CD14-positive monocyte (primary cell): ENCODE data around the gene PTTG1IP. TPM values are rescaled to one million over a fixed set of nuclear protein-coding genes. Genes with fewer than 3 reads are reported as not detected.

Experiments used
- DNase-seq, 3 donors: peaks; one replicate each; pipeline ENCODE4 v3.0.0-alpha.2; 2011 to 2022
- H2AFZ ChIP-seq: 2 replicates; pipeline ENCODE4 v1.6.0; 2012; ENCODE audit warnings: mild to moderate bottlenecking, low read depth, low read length, inconsistent platforms; ENCODE audit not compliant: insufficient read depth, poor library complexity, severe bottlenecking
- H3K27ac ChIP-seq, 2 donors: 1 replicate in 1 of 2; 2 replicates in 1 of 2; pipeline ENCODE4 v1.5.1; 2012 to 2013; ENCODE audit warnings: low read length in 2 of 2, control low read depth in 1 of 2, inconsistent platforms in 1 of 2, low read depth in 1 of 2, mild to moderate bottlenecking in 1 of 2
- H3K27me3 ChIP-seq, 2 donors: one replicate each; pipeline versions ENCODE4 v1.6.0 to v1.6.1; 2011 to 2013; ENCODE audit warnings: low read length in 2 of 2; ENCODE audit not compliant: control insufficient read depth in 2 of 2, insufficient read depth in 2 of 2
- H3K36me3 ChIP-seq, 2 donors: replicated peaks in 1 of 2; 1 replicate in 1 of 2; 2 replicates in 1 of 2; pipeline versions ENCODE4 v1.5.1 to v1.6.1; 2012 to 2013; ENCODE audit warnings: low read length in 2 of 2, control low read depth in 1 of 2, inconsistent platforms in 1 of 2, mild to moderate bottlenecking in 1 of 2; ENCODE audit not compliant: insufficient read depth in 2 of 2, control insufficient read depth in 1 of 2
- H3K4me1 ChIP-seq, 2 donors: 1 replicate in 1 of 2; 2 replicates in 1 of 2; pipeline versions ENCODE4 v1.5.1 to v1.6.1; 2012 to 2013; ENCODE audit warnings: low read length in 2 of 2, control low read depth in 1 of 2, inconsistent platforms in 1 of 2, mild to moderate bottlenecking in 1 of 2, moderate library complexity in 1 of 2; ENCODE audit not compliant: insufficient read depth in 2 of 2, control insufficient read depth in 1 of 2
- H3K4me2 ChIP-seq: replicated peaks from 2 replicates; pipeline ENCODE3; 2012; ENCODE audit warnings: low read length, moderate library complexity, mild to moderate bottlenecking; ENCODE audit not compliant: poor library complexity, severe bottlenecking; ENCODE audit errors: extremely low read depth
- H3K4me3 ChIP-seq, 3 experiments: fragments of 200-600 bp in 1 of 3; sonication (generic) in 1 of 3; replicated peaks in 1 of 3; 1 replicate in 2 of 3; 2 replicates in 1 of 3; pipeline ENCODE4 v1.5.1; 2011 to 2013; ENCODE audit warnings: low read length in 3 of 3, mild to moderate bottlenecking in 3 of 3, control low read depth in 2 of 3, low read depth in 2 of 3, inconsistent platforms in 1 of 3, moderate library complexity in 1 of 3
- H3K79me2 ChIP-seq: 2 replicates; pipeline ENCODE4 v1.6.0; 2012; ENCODE audit warnings: mild to moderate bottlenecking, control low read depth, inconsistent platforms, low read length, moderate library complexity; ENCODE audit not compliant: insufficient read depth
- H3K9ac ChIP-seq: 2 replicates; pipeline ENCODE4 v1.6.0; 2017; ENCODE audit warnings: low read length, mild to moderate bottlenecking; ENCODE audit not compliant: insufficient read depth, poor library complexity, severe bottlenecking
- H3K9me3 ChIP-seq, 2 donors: replicated peaks in 1 of 2; 1 replicate in 1 of 2; 2 replicates in 1 of 2; pipeline versions ENCODE4 v1.5.1 to v1.6.1; 2012 to 2013; ENCODE audit warnings: low read length in 2 of 2, control low read depth in 1 of 2; ENCODE audit not compliant: control insufficient read depth in 1 of 2, insufficient read depth in 1 of 2
- H4K20me1 ChIP-seq: 2 replicates; pipeline ENCODE4 v1.6.0; 2012; ENCODE audit warnings: mild to moderate bottlenecking, low read length, control low read depth, moderate library complexity; ENCODE audit not compliant: insufficient read depth
- H3K27ac Mint-ChIP-seq, 7 donors: one replicate each; pipeline ENCODE4 v1.8.0; 2020; ENCODE audit warnings: mild to moderate bottlenecking in 7 of 7, mixed read lengths in 7 of 7, moderate library complexity in 6 of 7, inconsistent platforms in 2 of 7
- H3K27me3 Mint-ChIP-seq, 3 donors: one replicate each; pipeline ENCODE4 v1.8.0; 2021 to 2022; ENCODE audit warnings: low read depth in 3 of 3, mild to moderate bottlenecking in 3 of 3, mixed read lengths in 3 of 3, moderate library complexity in 3 of 3, inconsistent platforms in 1 of 3
- H3K36me3 Mint-ChIP-seq, 2 donors: one replicate each; pipeline ENCODE4 v1.8.0; 2020; ENCODE audit warnings: mixed read lengths in 2 of 2, inconsistent platforms in 1 of 2, mild to moderate bottlenecking in 1 of 2
- H3K4me1 Mint-ChIP-seq: one replicate; pipeline ENCODE4 v1.8.0; 2020; ENCODE audit warnings: mild to moderate bottlenecking, mixed read lengths
- H3K4me3 Mint-ChIP-seq, 2 donors: one replicate each; pipeline ENCODE4 v1.8.0; 2020; ENCODE audit warnings: mild to moderate bottlenecking in 2 of 2, mixed read lengths in 2 of 2, moderate library complexity in 1 of 2
- H3K9me3 Mint-ChIP-seq, 7 donors: one replicate each; pipeline ENCODE4 v1.8.0; 2020 to 2022; ENCODE audit warnings: mixed read lengths in 7 of 7, mild to moderate bottlenecking in 6 of 7, moderate library complexity in 6 of 7, inconsistent platforms in 2 of 7
- whole genome bisulfite sequencing: methylation state at CpG from one replicate; pipeline ENCODE4 v1.1.5; 2013; ENCODE audit warnings: missing lambda C conversion rate; ENCODE audit not compliant: insufficient coverage; 5-methylcytosine and 5-hydroxymethylcytosine counted together
- intact Hi-C, 2 donors: fragments of 100-400 bp; cut with micrococcal nuclease; formaldehyde crosslinking; loops; one replicate each; pipeline versions ENCODE4 v1.15.0 to v1.15.1; 2023
- polyA plus RNA-seq, 3 donors: library from polyadenylated mRNA; depleted of rRNA in 1 of 3; unstranded in 2 of 3; stranded (reverse) in 1 of 3; fragments of 300-500 nt in 2 of 3; fragments of >200 nt in 1 of 3; fragmentation: Illumina TruSeq in 2 of 3; gene quantifications; 1 replicate in 2 of 3; 2 replicates in 1 of 3; pipeline ENCODE4 v1.2.3, GENCODE V29; 2012 to 2021
- TF ChIP-seq, protein P1 (sequence below): fragments of 200-600 bp; IDR thresholded peaks from one replicate; pipeline ENCODE4 v1.8.0; 2022; ENCODE audit warnings: antibody characterized with exemption, mild to moderate bottlenecking

The PTTG1IP gene
- polyA plus RNA-seq, 3 donors = 118 to 238 (median 206) TPM

DNA sequence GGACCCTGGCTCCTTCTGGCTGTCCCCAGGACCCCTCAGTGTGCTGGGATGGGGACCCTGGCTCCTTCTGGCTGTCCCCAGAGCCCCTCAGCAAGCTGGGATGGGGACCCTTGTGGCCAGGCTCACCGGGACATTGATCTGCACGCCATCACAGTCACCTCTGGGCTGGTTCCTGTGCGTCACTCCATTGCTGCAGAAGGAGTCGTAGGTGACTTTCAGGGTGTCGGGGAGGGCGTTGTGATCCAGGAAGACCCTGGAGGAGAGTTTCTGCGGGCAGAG is 19.7 kb upstream of the PTTG1IP start:
- H3K4me3 Mint-ChIP-seq = no peak overlapping the region
- Histone ChIP-seq H2AFZ (no peak overlapping the region), H3K4me3 (no peak overlapping the region), H3K4me2 (no peak overlapping the region), H4K20me1 (peaks cover 99% of the 10 kb centered on the region), H3K27ac (peak overlapping the region; percentile 35 to 66), H3K27me3 (no peaks in the 10 kb centered on the region), H3K4me1 (peaks cover 14 to 37% of the 10 kb centered on the region in 2 donors), H3K79me2 (peaks cover 79% of the 10 kb centered on the region), H3K9ac (no peak overlapping the region), H3K36me3 (peaks cover 95 to 98% of the 10 kb centered on the region in 2 donors), H3K9me3 (no peaks in the 10 kb centered on the region)
- DNase-seq = no peak
- 96% methylated on average over 7 of the region's 7 CpGs for WGBS
- peaks cover 0 to 2% (median 0%) of the 10 kb centered on the region in 7 donors for H3K9me3 Mint-ChIP-seq
- TF ChIP-seq, protein P1, sequence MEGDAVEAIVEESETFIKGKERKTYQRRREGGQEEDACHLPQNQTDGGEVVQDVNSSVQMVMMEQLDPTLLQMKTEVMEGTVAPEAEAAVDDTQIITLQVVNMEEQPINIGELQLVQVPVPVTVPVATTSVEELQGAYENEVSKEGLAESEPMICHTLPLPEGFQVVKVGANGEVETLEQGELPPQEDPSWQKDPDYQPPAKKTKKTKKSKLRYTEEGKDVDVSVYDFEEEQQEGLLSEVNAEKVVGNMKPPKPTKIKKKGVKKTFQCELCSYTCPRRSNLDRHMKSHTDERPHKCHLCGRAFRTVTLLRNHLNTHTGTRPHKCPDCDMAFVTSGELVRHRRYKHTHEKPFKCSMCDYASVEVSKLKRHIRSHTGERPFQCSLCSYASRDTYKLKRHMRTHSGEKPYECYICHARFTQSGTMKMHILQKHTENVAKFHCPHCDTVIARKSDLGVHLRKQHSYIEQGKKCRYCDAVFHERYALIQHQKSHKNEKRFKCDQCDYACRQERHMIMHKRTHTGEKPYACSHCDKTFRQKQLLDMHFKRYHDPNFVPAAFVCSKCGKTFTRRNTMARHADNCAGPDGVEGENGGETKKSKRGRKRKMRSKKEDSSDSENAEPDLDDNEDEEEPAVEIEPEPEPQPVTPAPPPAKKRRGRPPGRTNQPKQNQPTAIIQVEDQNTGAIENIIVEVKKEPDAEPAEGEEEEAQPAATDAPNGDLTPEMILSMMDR = no peak
- H3K27ac Mint-ChIP-seq = peak overlapping the region in 6 of 7 donors; percentile 4 to 83 (median 61)
- H3K36me3 Mint-ChIP-seq = peaks cover 61 to 95% of the 10 kb centered on the region in 2 donors
- H3K4me1 Mint-ChIP-seq = peaks cover 19% of the 10 kb centered on the region
- no peaks in the 10 kb centered on the region for H3K27me3 Mint-ChIP-seq
- intact Hi-C loops = no loop called here

DNA sequence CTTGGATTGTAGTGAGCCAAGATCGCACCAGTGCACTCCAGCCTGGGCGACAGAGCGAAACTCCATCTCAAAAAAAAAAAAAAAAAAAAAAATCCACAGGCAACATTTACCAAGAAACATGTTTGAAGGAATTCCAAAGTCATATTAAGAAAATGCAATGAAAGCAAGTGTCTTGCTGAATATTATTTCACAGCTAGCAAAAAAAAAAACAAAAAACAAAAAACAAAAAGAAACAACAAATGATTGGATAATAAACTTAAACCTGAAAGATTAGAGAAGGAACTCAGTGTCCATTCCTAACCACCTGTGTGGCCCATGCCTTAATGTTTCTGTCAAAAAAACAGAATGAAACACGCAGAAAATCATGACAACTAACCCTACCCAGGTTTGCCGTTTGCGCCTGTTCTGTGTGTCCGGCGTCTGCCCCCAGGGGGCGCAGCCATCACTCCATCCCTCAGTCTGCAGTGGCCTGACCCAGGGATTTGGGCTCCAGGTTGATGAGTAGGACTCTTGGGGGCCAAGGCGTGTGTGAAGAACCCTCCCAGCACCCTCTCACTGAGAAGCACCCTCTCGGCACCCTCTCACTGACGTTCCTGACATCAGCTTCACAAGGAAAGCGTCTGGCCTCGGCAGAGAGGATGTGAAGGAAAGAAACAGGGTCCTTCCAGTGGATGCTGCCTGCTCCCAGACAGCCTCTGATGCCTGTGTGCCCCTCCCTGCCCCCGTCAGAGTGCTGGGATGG is 19.2 kb upstream of the PTTG1IP start:
- Histone ChIP-seq H4K20me1 (peaks cover 99% of the 10 kb centered on the region), H3K9me3 (no peaks in the 10 kb centered on the region), H3K36me3 (peaks cover 95 to 98% of the 10 kb centered on the region in 2 donors), H3K79me2 (peaks cover 76% of the 10 kb centered on the region), H3K9ac (no peak overlapping the region), H3K4me2 (no peak overlapping the region), H3K4me1 (peaks cover 8 to 31% of the 10 kb centered on the region in 2 donors), H3K4me3 (no peak overlapping the region), H2AFZ (no peak overlapping the region), H3K27me3 (no peaks in the 10 kb centered on the region), H3K27ac (peak overlapping the region; percentile 35 to 66)
- Mint-ChIP-seq H3K27me3 (no peaks in the 10 kb centered on the region), H3K4me3 (no peak overlapping the region), H3K4me1 (peaks cover 14% of the 10 kb centered on the region), H3K36me3 (peaks cover 59 to 94% of the 10 kb centered on the region in 2 donors), H3K27ac (peak overlapping the region in 5 of 7 donors; percentile 38 to 86 (median 81)), H3K9me3 (peaks cover 0 to 2% (median 0%) of the 10 kb centered on the region in 7 donors)
- WGBS = 10% methylated on average over 6 of the region's 15 CpGs
- peak; percentile 65 to 75 (median 66) for DNase-seq
- TF ChIP-seq, protein P1 = peak; percentile 94
- intact Hi-C loops = no loop called here
